Hepatocyte (in vitro differentiated cells): ENCODE measurements around the gene CTDSP2. TPM values are rescaled to one million over a fixed set of nuclear protein-coding genes. Genes with fewer than 3 reads are reported as not detected.

Experiments
- DNase-seq: peaks from one replicate; pipeline ENCODE4 v3.0.0-alpha.2; 2016; ENCODE audit warnings: low spot score
- H2AFZ ChIP-seq: fragments of 200-600 bp; sonication (generic); 2 replicates; pipeline ENCODE4 v1.6.0; 2016; ENCODE audit warnings: antibody characterized with exemption, mild to moderate bottlenecking
- H3K27ac ChIP-seq: fragments of 200-600 bp; sonication (generic); 2 replicates; pipeline ENCODE4 v1.5.1; 2016; ENCODE audit warnings: mild to moderate bottlenecking
- H3K27me3 ChIP-seq: fragments of 200-600 bp; sonication (generic); 2 replicates; pipeline ENCODE4 v1.6.1; 2016
- H3K36me3 ChIP-seq: fragments of 200-600 bp; sonication (generic); replicated peaks from 2 replicates; pipeline ENCODE4 v1.5.1; 2016; ENCODE audit warnings: low read depth; ENCODE audit not compliant: insufficient read depth
- H3K4me1 ChIP-seq: fragments of 200-600 bp; sonication (generic); 2 replicates; pipeline ENCODE4 v1.5.1; 2016; ENCODE audit warnings: mild to moderate bottlenecking, moderate library complexity; ENCODE audit not compliant: insufficient read depth
- H3K4me2 ChIP-seq: fragments of 200-600 bp; sonication (generic); 2 replicates; pipeline ENCODE4 v1.6.0; 2016
- H3K4me3 ChIP-seq: fragments of 200-600 bp; sonication (generic); 2 replicates; pipeline ENCODE4 v1.5.1; 2016; ENCODE audit warnings: mild to moderate bottlenecking
- H3K79me2 ChIP-seq: fragments of 200-600 bp; sonication (generic); 2 replicates; pipeline ENCODE4 v1.6.0; 2017; ENCODE audit warnings: mild to moderate bottlenecking
- H3K9me2 ChIP-seq: fragments of 200-600 bp; sonication (generic); replicated peaks from 2 replicates; pipeline ENCODE4 v1.6.0; 2017; ENCODE audit warnings: mild to moderate bottlenecking; ENCODE audit not compliant: insufficient read depth
- H3K9me3 ChIP-seq: fragments of 200-600 bp; sonication (generic); 2 replicates; pipeline ENCODE4 v1.5.1; 2016; ENCODE audit warnings: low read depth, mild to moderate bottlenecking
- H4K20me1 ChIP-seq: fragments of 200-600 bp; sonication (generic); 2 replicates; pipeline ENCODE4 v1.6.0; 2016; ENCODE audit warnings: mild to moderate bottlenecking; ENCODE audit not compliant: insufficient read depth, poor library complexity, severe bottlenecking
- EZH2 ChIP-seq: fragments of 200-600 bp; sonication (generic); IDR thresholded peaks from 2 replicates; pipeline ENCODE4 v1.6.1; 2016; ENCODE audit warnings: antibody characterized with exemption, mild to moderate bottlenecking, borderline replicate concordance
- EZH2phosphoT487 ChIP-seq: fragments of 200-600 bp; sonication (generic); IDR thresholded peaks from one replicate; pipeline ENCODE4 v1.6.1; 2018; ENCODE audit warnings: antibody characterized with exemption, mild to moderate bottlenecking, low read depth, moderate library complexity; ENCODE audit not compliant: unreplicated experiment, severe bottlenecking
- WGBS: methylation state at CpG from one replicate; pipeline ENCODE4 v1.1.6; 2016; ENCODE audit warnings: low lambda C conversion rate; ENCODE audit errors: missing lambda C conversion rate; 5-methylcytosine and 5-hydroxymethylcytosine counted together
- polyA plus RNA-seq: library from polyadenylated mRNA; unstranded; fragments of >200 nt; fragmentation: Nextera tagmentation; extraction: Ambion mirVana; gene quantifications from 2 replicates; pipeline ENCODE4 v1.2.1, GENCODE V29; 2016
- total RNA-seq: library from RNA; depleted of rRNA; stranded (reverse); fragments of >200 nt; gene quantifications from 2 replicates; pipeline ENCODE4 v1.2.3, GENCODE V29; 2014
- TF ChIP-seq, protein P1 (sequence below): fragments of 200-600 bp; sonication (generic); IDR thresholded peaks from 2 replicates; pipeline ENCODE4 v1.5.1; 2016; ENCODE audit warnings: antibody characterized with exemption, mild to moderate bottlenecking; ENCODE audit not compliant: poor library complexity

Gene CTDSP2
- total and polyA plus RNA-seq, 2 experiments from 2014 or later, result 75.9 to 96.8 TPM

DNA sequence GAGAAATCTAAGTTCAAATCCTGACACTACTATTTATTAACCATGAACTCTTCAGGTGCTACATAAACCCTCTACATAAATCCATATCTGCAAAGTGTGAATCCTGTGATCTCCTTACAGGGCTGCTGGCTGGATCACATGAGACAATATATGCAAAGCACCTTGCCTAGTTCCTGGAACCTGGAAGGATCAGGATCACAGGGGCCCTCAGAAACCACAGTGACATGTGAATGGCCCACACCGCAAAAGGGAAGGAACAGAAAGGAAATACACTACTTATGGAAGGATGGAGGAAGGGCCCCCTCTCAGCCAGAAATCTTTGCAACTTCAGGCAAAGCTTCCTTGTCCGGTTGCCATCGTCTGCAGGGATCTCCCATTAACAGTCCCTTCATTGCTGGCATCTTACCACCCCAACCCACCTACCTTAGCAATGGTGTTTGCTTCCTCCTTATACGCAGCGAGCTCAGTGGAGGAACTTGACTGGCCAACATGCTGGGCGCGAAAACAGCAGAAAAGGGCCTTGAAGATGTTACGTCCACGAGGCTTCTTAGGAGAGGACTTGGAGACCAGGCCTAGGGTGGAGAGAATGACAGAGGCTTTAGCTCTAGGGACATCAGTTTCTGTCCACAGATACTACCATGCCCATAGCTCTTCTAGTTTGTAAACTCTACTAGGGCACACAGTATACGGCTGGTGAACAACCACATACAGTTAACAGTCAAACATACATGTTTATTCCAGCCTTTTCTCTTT is 17.3 kb downstream of the CTDSP2 start:
- H3K79me2 ChIP-seq, result peaks cover 97% of the 10 kb centered on the region
- no peaks in the 10 kb centered on the region for H3K9me2 ChIP-seq
- no peaks in the 10 kb centered on the region for H3K27me3 ChIP-seq
- no peak overlapping the region for H2AFZ ChIP-seq
- no peaks in the 10 kb centered on the region for H3K9me3 ChIP-seq
- H4K20me1 ChIP-seq, result peaks cover 97% of the 10 kb centered on the region
- no peak overlapping the region for H3K4me3 ChIP-seq
- TF ChIP-seq EZH2 (no peak), EZH2phosphoT487 (no peak)
- TF ChIP-seq, protein P1, sequence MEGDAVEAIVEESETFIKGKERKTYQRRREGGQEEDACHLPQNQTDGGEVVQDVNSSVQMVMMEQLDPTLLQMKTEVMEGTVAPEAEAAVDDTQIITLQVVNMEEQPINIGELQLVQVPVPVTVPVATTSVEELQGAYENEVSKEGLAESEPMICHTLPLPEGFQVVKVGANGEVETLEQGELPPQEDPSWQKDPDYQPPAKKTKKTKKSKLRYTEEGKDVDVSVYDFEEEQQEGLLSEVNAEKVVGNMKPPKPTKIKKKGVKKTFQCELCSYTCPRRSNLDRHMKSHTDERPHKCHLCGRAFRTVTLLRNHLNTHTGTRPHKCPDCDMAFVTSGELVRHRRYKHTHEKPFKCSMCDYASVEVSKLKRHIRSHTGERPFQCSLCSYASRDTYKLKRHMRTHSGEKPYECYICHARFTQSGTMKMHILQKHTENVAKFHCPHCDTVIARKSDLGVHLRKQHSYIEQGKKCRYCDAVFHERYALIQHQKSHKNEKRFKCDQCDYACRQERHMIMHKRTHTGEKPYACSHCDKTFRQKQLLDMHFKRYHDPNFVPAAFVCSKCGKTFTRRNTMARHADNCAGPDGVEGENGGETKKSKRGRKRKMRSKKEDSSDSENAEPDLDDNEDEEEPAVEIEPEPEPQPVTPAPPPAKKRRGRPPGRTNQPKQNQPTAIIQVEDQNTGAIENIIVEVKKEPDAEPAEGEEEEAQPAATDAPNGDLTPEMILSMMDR, result no peak
- H3K36me3 ChIP-seq, result peaks cover 5% of the 10 kb centered on the region
- no peak overlapping the region for H3K27ac ChIP-seq
- peak overlapping the region; percentile 36 for H3K4me2 ChIP-seq
- 91% methylated on average over 10 of the region's 10 CpGs for WGBS
- DNase-seq, result no peak
- peaks cover 28% of the 10 kb centered on the region for H3K4me1 ChIP-seq

DNA sequence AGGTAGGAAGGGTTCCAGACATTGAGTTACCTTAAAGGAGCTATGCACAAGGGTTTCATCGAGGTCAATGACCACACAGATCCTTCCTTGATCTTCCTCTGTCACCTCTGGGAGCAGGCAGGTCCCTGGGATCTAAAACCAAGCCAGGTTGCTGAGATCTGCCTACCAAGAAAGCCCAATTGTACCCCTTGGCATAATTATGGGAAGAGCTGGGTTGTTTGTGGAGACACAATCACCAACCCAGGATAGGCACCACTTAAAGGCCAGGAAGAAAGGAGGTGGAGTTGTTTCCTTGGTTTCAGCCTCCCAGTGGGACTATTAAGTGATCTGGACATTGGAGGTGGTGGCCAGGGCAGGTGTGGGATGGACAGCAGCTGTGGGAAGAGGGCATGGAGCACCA is 19.6 kb downstream of the CTDSP2 start:
- H3K4me2 ChIP-seq, result no peak overlapping the region
- peaks cover 5% of the 10 kb centered on the region for H3K36me3 ChIP-seq
- H3K4me1 ChIP-seq, result peaks cover 6% of the 10 kb centered on the region
- H4K20me1 ChIP-seq, result peaks cover 95% of the 10 kb centered on the region
- WGBS, result 96% methylated on average over 1 of the region's 1 CpG
- no peak overlapping the region for H2AFZ ChIP-seq
- H3K9me3 ChIP-seq, result no peaks in the 10 kb centered on the region
- no peak overlapping the region for H3K4me3 ChIP-seq
- TF ChIP-seq, protein P1, result no peak
- TF ChIP-seq EZH2phosphoT487 (no peak), EZH2 (no peak)
- DNase-seq, result no peak
- H3K27ac ChIP-seq, result no peak overlapping the region
- no peaks in the 10 kb centered on the region for H3K27me3 ChIP-seq
- H3K9me2 ChIP-seq, result no peaks in the 10 kb centered on the region
- H3K79me2 ChIP-seq, result peaks cover 75% of the 10 kb centered on the region

DNA sequence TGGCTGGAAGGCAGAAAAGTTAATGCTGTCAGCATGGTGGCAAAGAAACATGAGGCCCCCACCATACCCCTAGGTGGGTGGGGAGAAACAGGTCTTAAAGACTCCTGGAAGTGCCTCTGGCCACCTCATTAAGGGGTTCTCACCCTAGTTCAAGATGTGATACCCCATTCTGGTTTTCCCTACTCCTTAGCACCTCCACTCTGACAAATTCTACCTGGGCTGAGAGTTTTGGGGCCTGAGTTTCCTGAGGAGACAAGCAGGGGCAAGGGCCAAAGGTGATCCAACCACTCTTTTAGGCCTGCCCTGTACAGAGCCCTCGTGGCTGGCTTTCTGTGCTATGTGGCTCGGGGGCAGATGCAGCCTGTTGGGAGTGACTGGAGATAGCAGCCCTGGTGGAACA is 20.1 kb downstream of the CTDSP2 start:
- no peak for DNase-seq
- Histone ChIP-seq H3K4me1 (peaks cover under 1% of the 10 kb centered on the region), H3K36me3 (peaks cover 5% of the 10 kb centered on the region), H3K27me3 (no peaks in the 10 kb centered on the region), H3K9me2 (no peaks in the 10 kb centered on the region), H3K9me3 (no peaks in the 10 kb centered on the region), H3K27ac (no peak overlapping the region), H3K79me2 (peaks cover 69% of the 10 kb centered on the region), H3K4me3 (no peak overlapping the region), H2AFZ (no peak overlapping the region), H3K4me2 (no peak overlapping the region), H4K20me1 (peaks cover 91% of the 10 kb centered on the region)
- WGBS, result 81% methylated on average over 2 of the region's 2 CpGs
- TF ChIP-seq EZH2, result no peak
- no peak for TF ChIP-seq EZH2phosphoT487
- TF ChIP-seq, protein P1, result no peak
